ENCODE measurements around the gene SAMHD1. TPM values are rescaled to one million over a fixed set of nuclear protein-coding genes. Genes with fewer than 3 reads are reported as not detected.

SAMHD1 gene
- total and polyA plus RNA-seq, 2 of the 13 experiments (the other 11 are each of a cell fraction or from before 2014, with no cell fraction given) = 16.9 to 43.5 TPM

GRCh38 chr20:36951979-36952738, 651 bp upstream of the SAMHD1 start (continued):
- TF ChIP-seq NCOA5 (CRISPR knock-in tag; IDR thresholded peaks at IDR 0.05) = no peak
- no peak for TF ChIP-seq ZNF761 (CRISPR knock-in tag; conservative IDR thresholded peaks at IDR 0.05)
- no peak for TF ChIP-seq FLYWCH1 (CRISPR knock-in tag; IDR thresholded peaks at IDR 0.05)
- TF ChIP-seq ZBTB14 (CRISPR knock-in tag; IDR thresholded peaks at IDR 0.05) = no peak
- no peak for TF ChIP-seq MBNL3 (CRISPR knock-in tag; conservative IDR thresholded peaks at IDR 0.05)
- TF ChIP-seq RFXAP (CRISPR knock-in tag; IDR thresholded peaks at IDR 0.05; ENCODE audit: borderline replicate concordance) = peak; percentile 78; the same call in 1 of the 2 replicates
- 0 out of 2 replicates have a peak, but pooled peaks have one; percentile 1 for TF ChIP-seq ZSCAN30 (CRISPR knock-in tag; IDR thresholded peaks at IDR 0.05)
- TF ChIP-seq ATF7 (IDR thresholded peaks at IDR 0.05) = no peak
- TF ChIP-seq ATF7 (CRISPR knock-in tag; IDR thresholded peaks at IDR 0.05) = no peak
- no peak for TF ChIP-seq ZNF33B (CRISPR knock-in tag; IDR thresholded peaks at IDR 0.05)
- no peak for TF ChIP-seq ZNF30 (CRISPR knock-in tag; IDR thresholded peaks at IDR 0.05)
- no peak for TF ChIP-seq WIZ (CRISPR knock-in tag; IDR thresholded peaks at IDR 0.05)
- TF ChIP-seq HOMEZ (CRISPR knock-in tag; IDR thresholded peaks at IDR 0.05; ENCODE audit: low read depth) = no peak
- TF ChIP-seq ATF6 (CRISPR knock-in tag; conservative IDR thresholded peaks at IDR 0.05) = peak; percentile 55; the same call in 1 of the 2 replicates
- no peak; the same call in 1 of the 2 replicates for TF ChIP-seq KDM5B (CRISPR knock-in tag; IDR thresholded peaks at IDR 0.05; ENCODE audit: borderline replicate concordance)
- TF ChIP-seq MXD4 (CRISPR knock-in tag; IDR thresholded peaks at IDR 0.05) = no peak
- TF ChIP-seq SRSF4 (IDR thresholded peaks at IDR 0.05; ENCODE audit: low read depth, low read length, poor library complexity, severe bottlenecking) = no peak
- no peak for TF ChIP-seq CENPT (CRISPR knock-in tag; IDR thresholded peaks at IDR 0.05; ENCODE audit: low read depth)
- TF ChIP-seq MIER3 (CRISPR knock-in tag; IDR thresholded peaks at IDR 0.05; ENCODE audit: borderline replicate concordance) = 0 out of 2 replicates have a peak, but pooled peaks have one; percentile 7
- peak; percentile 43; the same call in 1 of the 2 replicates for TF ChIP-seq ATF7-NPFF (CRISPR knock-in tag; IDR thresholded peaks at IDR 0.05; ENCODE audit: low read depth)
- peak; percentile 9; the same call in 1 of the 2 replicates for TF ChIP-seq ZNF709 (CRISPR knock-in tag; IDR thresholded peaks at IDR 0.05)
- peak; percentile 43; the same call in 1 of the 2 replicates for TF ChIP-seq ZMYM4 (CRISPR knock-in tag; IDR thresholded peaks at IDR 0.05)
- TF ChIP-seq, protein P1, sequence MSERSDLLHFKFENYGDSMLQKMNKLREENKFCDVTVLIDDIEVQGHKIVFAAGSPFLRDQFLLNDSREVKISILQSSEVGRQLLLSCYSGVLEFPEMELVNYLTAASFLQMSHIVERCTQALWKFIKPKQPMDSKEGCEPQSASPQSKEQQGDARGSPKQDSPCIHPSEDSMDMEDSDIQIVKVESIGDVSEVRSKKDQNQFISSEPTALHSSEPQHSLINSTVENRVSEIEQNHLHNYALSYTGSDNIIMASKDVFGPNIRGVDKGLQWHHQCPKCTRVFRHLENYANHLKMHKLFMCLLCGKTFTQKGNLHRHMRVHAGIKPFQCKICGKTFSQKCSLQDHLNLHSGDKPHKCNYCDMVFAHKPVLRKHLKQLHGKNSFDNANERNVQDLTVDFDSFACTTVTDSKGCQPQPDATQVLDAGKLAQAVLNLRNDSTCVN (CRISPR knock-in tag; IDR thresholded peaks at IDR 0.05; ENCODE audit: borderline replicate concordance) = no peak
- TF ChIP-seq TOE1 (CRISPR knock-in tag; IDR thresholded peaks at IDR 0.05) = peak; percentile 36; the same call in 1 of the 2 replicates
- peak; percentile 55 for TF ChIP-seq CCAR2 (optimal IDR thresholded peaks at IDR 0.05; ENCODE audit: low read depth, low read length)
